Thyroid gland (tissue), 4 donors: ENCODE results near the gene NECAB3.

Experiments used
- POLR2A ChIP-seq, 2 donors: fragments of 450-650 bp; IDR thresholded peaks; one replicate each; pipeline ENCODE4 v1.6.1; 2017; ENCODE audit warnings: antibody characterized with exemption in 2 of 2, mild to moderate bottlenecking in 2 of 2, moderate library complexity in 1 of 2
- TF ChIP-seq, protein P1 (sequence below), 6 experiments: fragments of 200-600 bp in 3 of 6; fragments of 450-650 bp in 3 of 6; sonication (generic) in 3 of 6; IDR thresholded peaks; one replicate each; pipeline ENCODE4 v1.5.1; 2016 to 2019; ENCODE audit warnings: antibody characterized with exemption in 6 of 6, mild to moderate bottlenecking in 2 of 6, inconsistent platforms in 1 of 6, moderate library complexity in 1 of 6

DNA sequence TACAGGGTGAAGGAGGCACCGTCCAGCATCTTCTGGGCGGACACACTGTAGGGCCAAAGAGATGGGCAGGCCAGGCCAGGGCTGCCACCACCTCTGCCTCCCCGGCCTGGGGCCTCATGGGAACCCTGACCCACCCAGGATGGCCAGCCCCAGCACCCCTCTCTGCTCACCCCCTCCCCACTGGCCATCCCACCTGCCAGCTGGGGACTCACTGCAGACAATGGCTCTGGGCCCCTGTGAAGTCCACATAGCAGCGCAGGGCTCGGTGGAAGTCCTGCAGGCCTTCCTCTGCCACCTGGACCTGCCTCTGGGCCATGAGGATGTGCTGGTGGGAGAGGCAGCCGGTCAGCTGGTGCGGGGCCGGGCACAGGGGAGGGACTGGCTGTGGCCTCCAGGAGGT is 15.7 kb downstream of the NECAB3 start:
- TF ChIP-seq, protein P1, sequence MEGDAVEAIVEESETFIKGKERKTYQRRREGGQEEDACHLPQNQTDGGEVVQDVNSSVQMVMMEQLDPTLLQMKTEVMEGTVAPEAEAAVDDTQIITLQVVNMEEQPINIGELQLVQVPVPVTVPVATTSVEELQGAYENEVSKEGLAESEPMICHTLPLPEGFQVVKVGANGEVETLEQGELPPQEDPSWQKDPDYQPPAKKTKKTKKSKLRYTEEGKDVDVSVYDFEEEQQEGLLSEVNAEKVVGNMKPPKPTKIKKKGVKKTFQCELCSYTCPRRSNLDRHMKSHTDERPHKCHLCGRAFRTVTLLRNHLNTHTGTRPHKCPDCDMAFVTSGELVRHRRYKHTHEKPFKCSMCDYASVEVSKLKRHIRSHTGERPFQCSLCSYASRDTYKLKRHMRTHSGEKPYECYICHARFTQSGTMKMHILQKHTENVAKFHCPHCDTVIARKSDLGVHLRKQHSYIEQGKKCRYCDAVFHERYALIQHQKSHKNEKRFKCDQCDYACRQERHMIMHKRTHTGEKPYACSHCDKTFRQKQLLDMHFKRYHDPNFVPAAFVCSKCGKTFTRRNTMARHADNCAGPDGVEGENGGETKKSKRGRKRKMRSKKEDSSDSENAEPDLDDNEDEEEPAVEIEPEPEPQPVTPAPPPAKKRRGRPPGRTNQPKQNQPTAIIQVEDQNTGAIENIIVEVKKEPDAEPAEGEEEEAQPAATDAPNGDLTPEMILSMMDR (IDR thresholded peaks at IDR 0.05), result no peak
- TF ChIP-seq POLR2A (IDR thresholded peaks at IDR 0.05), result no peak
